HEK293 (cell line): Measurements from ENCODE around the gene EIF3L.

Experiments used
- CTCF ChIA-PET: fragments of 350-600 bp; formaldehyde crosslinking; extraction: SDS; loops from one replicate; lab custom pipeline; 2021; ENCODE audit warnings: antibody characterized with exemption; lab: Yijun Ruan, JAX
- POLR2A ChIA-PET: fragments of 300-600 bp; formaldehyde crosslinking; extraction: SDS; loops from one replicate; lab custom pipeline; 2020; ENCODE audit warnings: antibody characterized with exemption, inconsistent platforms; lab: Yijun Ruan, JAX
- H3K27ac ChIP-seq: fragments of 200-500 bp; sonication (Bioruptor generic); 2 replicates; pipeline ENCODE4 v1.5.1; 2014; ENCODE audit warnings: low read depth, low read length, control low read depth, inconsistent platforms; ENCODE audit errors: extremely low read depth
- H3K36me3 ChIP-seq, 2 experiments: fragments of 200-500 bp in 1 of 2; sonication (Bioruptor generic) in 1 of 2; 1 replicate in 1 of 2; 2 replicates in 1 of 2; pipeline ENCODE4 v1.5.1; 2014 to 2017; ENCODE audit warnings: inconsistent platforms in 2 of 2, low read length in 2 of 2; ENCODE audit not compliant: control insufficient read depth in 2 of 2, insufficient read depth in 1 of 2
- H3K4me1 ChIP-seq: fragments of 200-500 bp; sonication (Bioruptor generic); 2 replicates; pipeline ENCODE4 v1.5.1; 2014; ENCODE audit warnings: mild to moderate bottlenecking, low read length, inconsistent platforms; ENCODE audit not compliant: control insufficient read depth, insufficient read depth
- H3K4me3 ChIP-seq: 2 replicates; pipeline ENCODE4 v1.5.1; 2011; ENCODE audit warnings: low read depth, mild to moderate bottlenecking, control low read depth, low read length, moderate library complexity
- H3K9me3 ChIP-seq: fragments of 200-500 bp; sonication (Bioruptor generic); 2 replicates; pipeline ENCODE4 v1.5.1; 2014; ENCODE audit warnings: low read depth, low read length, inconsistent platforms; ENCODE audit not compliant: control insufficient read depth, insufficient read depth
- KLF16 ChIP-seq: fragments of 450-650 bp; formaldehyde crosslinking; IDR thresholded peaks from 2 replicates; pipeline ENCODE4 v1.5.1; 2017; ENCODE audit warnings: missing biosample characterization, missing genetic modification characterization
- PATZ1 ChIP-seq: fragments of 450-650 bp; formaldehyde crosslinking; IDR thresholded peaks from 2 replicates; pipeline ENCODE4 v1.5.1; 2016; ENCODE audit warnings: missing biosample characterization, missing genetic modification characterization
- PRDM10 ChIP-seq: fragments of 450-650 bp; formaldehyde crosslinking; IDR thresholded peaks from 2 replicates; pipeline ENCODE4 v1.5.1; 2016; ENCODE audit warnings: missing biosample characterization, missing genetic modification characterization
- SCRT2 ChIP-seq: fragments of 450-650 bp; formaldehyde crosslinking; IDR thresholded peaks from 2 replicates; pipeline ENCODE4 v1.5.1; 2016; ENCODE audit warnings: missing biosample characterization, missing genetic modification characterization
- SP2 ChIP-seq: fragments of 450-650 bp; formaldehyde crosslinking; IDR thresholded peaks from 2 replicates; pipeline ENCODE4 v1.5.1; 2016; ENCODE audit warnings: missing biosample characterization, missing genetic modification characterization
- SP3 ChIP-seq: fragments of 450-650 bp; formaldehyde crosslinking; IDR thresholded peaks from 2 replicates; pipeline ENCODE4 v1.5.1; 2016; ENCODE audit warnings: missing biosample characterization, missing genetic modification characterization
- WT1 ChIP-seq: fragments of 450-650 bp; formaldehyde crosslinking; IDR thresholded peaks from 2 replicates; pipeline ENCODE4 v1.5.1; 2016; ENCODE audit warnings: missing biosample characterization, missing genetic modification characterization
- ZBTB21 ChIP-seq: fragments of 450-650 bp; formaldehyde crosslinking; IDR thresholded peaks from 2 replicates; pipeline ENCODE4 v1.5.1; 2017; ENCODE audit warnings: missing biosample characterization, missing genetic modification characterization
- ZEB2 ChIP-seq: fragments of 450-650 bp; formaldehyde crosslinking; IDR thresholded peaks from 2 replicates; pipeline ENCODE4 v1.5.1; 2016; ENCODE audit warnings: missing biosample characterization, missing genetic modification characterization
- ZFHX2 ChIP-seq: fragments of 450-650 bp; formaldehyde crosslinking; conservative IDR thresholded peaks from 2 replicates; pipeline ENCODE4 v1.5.1; 2016; ENCODE audit warnings: missing biosample characterization, missing genetic modification characterization
- ZFP69B ChIP-seq: fragments of 450-650 bp; formaldehyde crosslinking; IDR thresholded peaks from 2 replicates; pipeline ENCODE4 v1.5.1; 2016; ENCODE audit warnings: missing biosample characterization, missing genetic modification characterization
- ZNF112 ChIP-seq: fragments of 450-650 bp; formaldehyde crosslinking; IDR thresholded peaks from 2 replicates; pipeline ENCODE4 v1.5.0; 2017; ENCODE audit warnings: missing biosample characterization, missing genetic modification characterization
- ZNF133 ChIP-seq: fragments of 450-650 bp; formaldehyde crosslinking; IDR thresholded peaks from 2 replicates; pipeline ENCODE4 v1.5.1; 2016; ENCODE audit warnings: missing biosample characterization, missing genetic modification characterization
- ZNF140 ChIP-seq: fragments of 450-650 bp; formaldehyde crosslinking; IDR thresholded peaks from 2 replicates; pipeline ENCODE4 v1.5.1; 2016; ENCODE audit warnings: missing biosample characterization, missing genetic modification characterization
- ZNF184 ChIP-seq: fragments of 450-650 bp; IDR thresholded peaks from 2 replicates; pipeline ENCODE4 v1.5.1; 2018; ENCODE audit warnings: missing biosample characterization, mild to moderate bottlenecking, missing genetic modification characterization
- ZNF2 ChIP-seq: fragments of 450-650 bp; formaldehyde crosslinking; IDR thresholded peaks from 2 replicates; pipeline ENCODE4 v1.5.1; 2016; ENCODE audit warnings: missing biosample characterization, missing genetic modification characterization
- ZNF23 ChIP-seq: fragments of 450-650 bp; formaldehyde crosslinking; IDR thresholded peaks from 2 replicates; pipeline ENCODE4 v1.5.1; 2016; ENCODE audit warnings: missing biosample characterization, missing genetic modification characterization, borderline replicate concordance
- ZNF274 ChIP-seq, 2 experiments: fragments of 200-500 bp in 1 of 2; fragments of 450-650 bp in 1 of 2; sonication (Bioruptor generic) in 1 of 2; formaldehyde crosslinking in 1 of 2; IDR thresholded peaks; 2 replicates each; pipeline versions ENCODE4 v1.5.1 to v1.6.1; 2014 to 2016; ENCODE audit warnings: borderline replicate concordance in 1 of 2, inconsistent platforms in 1 of 2, low read length in 1 of 2, missing biosample characterization in 1 of 2, missing genetic modification characterization in 1 of 2
- ZNF48 ChIP-seq: fragments of 450-650 bp; formaldehyde crosslinking; IDR thresholded peaks from 2 replicates; pipeline ENCODE4 v1.5.1; 2016; ENCODE audit warnings: missing biosample characterization, missing genetic modification characterization
- ZNF529 ChIP-seq: fragments of 450-650 bp; formaldehyde crosslinking; IDR thresholded peaks from 2 replicates; pipeline ENCODE4 v1.5.1; 2017; ENCODE audit warnings: missing genetic modification characterization, missing biosample characterization; ENCODE audit not compliant: insufficient replicate concordance
- ZNF555 ChIP-seq: fragments of 450-650 bp; formaldehyde crosslinking; conservative IDR thresholded peaks from 2 replicates; pipeline ENCODE4 v1.5.1; 2017; ENCODE audit warnings: missing biosample characterization, mild to moderate bottlenecking, missing genetic modification characterization, inconsistent platforms
- ZNF561 ChIP-seq: fragments of 450-650 bp; IDR thresholded peaks from 2 replicates; pipeline ENCODE4 v1.5.1; 2018; ENCODE audit warnings: missing biosample characterization, missing genetic modification characterization, borderline replicate concordance
- ZNF571 ChIP-seq: fragments of 450-650 bp; formaldehyde crosslinking; IDR thresholded peaks from 2 replicates; pipeline ENCODE4 v1.5.0; 2017; ENCODE audit warnings: missing biosample characterization, missing genetic modification characterization
- ZNF585B ChIP-seq: fragments of 450-650 bp; formaldehyde crosslinking; IDR thresholded peaks from 2 replicates; pipeline ENCODE4 v1.5.1; 2016; ENCODE audit warnings: missing biosample characterization, missing genetic modification characterization
- ZNF621 ChIP-seq: fragments of 450-650 bp; formaldehyde crosslinking; IDR thresholded peaks from 2 replicates; pipeline ENCODE4 v1.5.1; 2017; ENCODE audit warnings: missing biosample characterization, missing genetic modification characterization
- ZNF624 ChIP-seq: fragments of 450-650 bp; formaldehyde crosslinking; IDR thresholded peaks from 2 replicates; pipeline ENCODE4 v1.5.1; 2017; ENCODE audit warnings: missing biosample characterization, missing genetic modification characterization
- ZNF660 ChIP-seq: fragments of 450-650 bp; IDR thresholded peaks from 2 replicates; pipeline ENCODE4 v1.5.1; 2018; ENCODE audit warnings: missing biosample characterization, mild to moderate bottlenecking, missing genetic modification characterization
- ZNF664 ChIP-seq: fragments of 450-650 bp; formaldehyde crosslinking; IDR thresholded peaks from 2 replicates; pipeline ENCODE4 v1.5.1; 2016; ENCODE audit warnings: missing biosample characterization, missing genetic modification characterization
- ZSCAN16 ChIP-seq: fragments of 450-650 bp; formaldehyde crosslinking; IDR thresholded peaks from 2 replicates; pipeline ENCODE4 v1.5.1; 2016; ENCODE audit warnings: missing biosample characterization, missing genetic modification characterization
- ZSCAN30 ChIP-seq: fragments of 450-650 bp; IDR thresholded peaks from 2 replicates; pipeline ENCODE4 v1.5.1; 2018; ENCODE audit warnings: missing biosample characterization, mild to moderate bottlenecking, missing genetic modification characterization, moderate library complexity
- ZSCAN5A ChIP-seq: fragments of 450-650 bp; formaldehyde crosslinking; IDR thresholded peaks from 2 replicates; pipeline ENCODE4 v1.5.1; 2016; ENCODE audit warnings: missing biosample characterization, missing genetic modification characterization

EIF3L gene

GRCh38 chr22:37804881-37805809 is 44.1 kb upstream of the EIF3L start:
- Histone ChIP-seq H3K4me3 (peak overlapping the region; percentile 68), H3K36me3 (peaks cover 0 to 5% of the 10 kb centered on the region in 2 experiments; a peak in 1 of 3 replicates), H3K4me1 (peaks cover 6% of the 10 kb centered on the region; the same call in 1 of the 2 replicates), H3K27ac (peak overlapping the region; percentile 80), H3K9me3 (no peaks in the 10 kb centered on the region)
- POLR2A ChIA-PET, result interaction anchor here (0.5 to 1.8 kb wide), 12 partner anchors 9 to 197 kb away, joined by 3 to 14 read pairs (median 4); partner anchors contain the start of genes ANKRD54, GALR3, GGA1 and LGALS1
- CTCF ChIA-PET, result interaction anchor here (0.6 to 0.8 kb wide), 2 partner anchors 242 to 247 kb away, joined by 3 read pairs; no protein-coding TSS in a partner anchor
- peak; percentile 96 for TF ChIP-seq ZSCAN30
- no peak for TF ChIP-seq ZNF664
- 0 out of 2 replicates have a peak, but pooled peaks have one; percentile 47 for TF ChIP-seq ZNF2 (tag by site-specific recombination)
- TF ChIP-seq ZSCAN16, result no peak
- TF ChIP-seq ZFP69B (tag by site-specific recombination), result no peak
- TF ChIP-seq ZNF184 (tag by site-specific recombination), result no peak
- no peak for TF ChIP-seq ZNF48 (tag by site-specific recombination)
- no peak for TF ChIP-seq PRDM10
- TF ChIP-seq SCRT2 (tag by site-specific recombination), result no peak
- no peak for TF ChIP-seq ZNF585B (tag by site-specific recombination)
- peak; percentile 83 for TF ChIP-seq SP2
- TF ChIP-seq ZNF23 (tag by site-specific recombination), result no peak
- TF ChIP-seq PATZ1 (tag by site-specific recombination), result no peak
- TF ChIP-seq ZNF660 (tag by site-specific recombination), result peak; percentile 44; the same call in 1 of the 2 replicates
- TF ChIP-seq ZNF529 (tag by site-specific recombination), result no peak
- TF ChIP-seq ZNF621 (tag by site-specific recombination), result no peak
- no peak for TF ChIP-seq ZNF274 (IDR thresholded peaks at IDR 0.05; ENCODE audit: low read length)
- TF ChIP-seq ZNF274 (tag by site-specific recombination; IDR thresholded peaks at IDR 0.05; ENCODE audit: borderline replicate concordance), result no peak
- no peak for TF ChIP-seq ZEB2 (tag by site-specific recombination)
- peak; percentile 75 for TF ChIP-seq KLF16 (tag by site-specific recombination)
- no peak for TF ChIP-seq ZNF112 (tag by site-specific recombination)
- peak; percentile 48; the same call in 1 of the 2 replicates for TF ChIP-seq ZNF561 (tag by site-specific recombination)
- no peak for TF ChIP-seq ZNF555
- no peak for TF ChIP-seq ZNF140 (tag by site-specific recombination)
- TF ChIP-seq SP3 (tag by site-specific recombination), result 0 out of 2 replicates have a peak, but pooled peaks have one; percentile 33
- TF ChIP-seq ZBTB21, result no peak
- TF ChIP-seq ZFHX2 (tag by site-specific recombination), result peak; percentile 79
- no peak for TF ChIP-seq ZNF133
- TF ChIP-seq ZNF571 (tag by site-specific recombination), result no peak
- TF ChIP-seq ZSCAN5A (tag by site-specific recombination), result no peak
- no peak; the same call in 1 of the 2 replicates for TF ChIP-seq WT1 (tag by site-specific recombination)
- no peak for TF ChIP-seq ZNF624 (tag by site-specific recombination)
